NT2/D1 (cell line): ENCODE measurements around the gene DCTN4.

ENCODE experiments used
- YY1 ChIP-seq: IDR thresholded peaks from 2 replicates; pipeline ENCODE4 v1.6.1; 2011; ENCODE audit not compliant: insufficient read length, insufficient read depth
- ZNF274 ChIP-seq: IDR thresholded peaks from 2 replicates; pipeline ENCODE4 v1.6.1; 2011; ENCODE audit warnings: mild to moderate bottlenecking, low read depth, low read length

- TF ChIP-seq ZNF274, result no peak
- TF ChIP-seq YY1, result no peak
These were observed 58.6 kb downstream of the DCTN4 start for GRCh38 chr5:150700246-150700593.
